HG02642 (cell line): Measurements from ENCODE around the gene APRT.

ENCODE experiments used
- ATAC-seq: cut with Tn5 transposase; IDR thresholded peaks from one replicate; pipeline ENCODE4 v1.9.1; 2021; ENCODE audit warnings: mild to moderate bottlenecking; ENCODE audit not compliant: unreplicated experiment, poor library complexity

The APRT gene

DNA sequence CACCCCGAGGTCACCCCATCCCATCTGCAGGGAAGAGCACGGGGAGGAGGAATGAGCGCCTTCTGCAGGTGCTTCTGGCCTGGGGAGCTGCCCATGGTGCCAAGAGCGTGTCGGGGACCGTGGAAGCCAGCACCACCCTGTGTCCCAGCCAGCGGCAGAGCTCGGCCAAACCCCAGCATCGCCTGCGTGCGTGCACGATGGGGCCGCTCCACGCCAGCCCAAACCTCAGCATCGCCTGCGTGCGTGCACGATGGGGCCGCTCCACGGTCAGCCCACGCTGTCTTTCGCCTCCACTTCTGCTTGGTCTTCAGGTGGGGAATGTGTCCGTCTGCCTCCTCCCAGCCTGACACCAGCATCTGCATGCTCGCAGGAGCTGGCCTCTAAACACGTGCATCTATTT is 31.1 kb upstream of the APRT start:
- no peak for ATAC-seq

- no peak for ATAC-seq
Measured at GRCh38 chr16:88842308-88842756, 30.6 kb upstream of the APRT start.

DNA sequence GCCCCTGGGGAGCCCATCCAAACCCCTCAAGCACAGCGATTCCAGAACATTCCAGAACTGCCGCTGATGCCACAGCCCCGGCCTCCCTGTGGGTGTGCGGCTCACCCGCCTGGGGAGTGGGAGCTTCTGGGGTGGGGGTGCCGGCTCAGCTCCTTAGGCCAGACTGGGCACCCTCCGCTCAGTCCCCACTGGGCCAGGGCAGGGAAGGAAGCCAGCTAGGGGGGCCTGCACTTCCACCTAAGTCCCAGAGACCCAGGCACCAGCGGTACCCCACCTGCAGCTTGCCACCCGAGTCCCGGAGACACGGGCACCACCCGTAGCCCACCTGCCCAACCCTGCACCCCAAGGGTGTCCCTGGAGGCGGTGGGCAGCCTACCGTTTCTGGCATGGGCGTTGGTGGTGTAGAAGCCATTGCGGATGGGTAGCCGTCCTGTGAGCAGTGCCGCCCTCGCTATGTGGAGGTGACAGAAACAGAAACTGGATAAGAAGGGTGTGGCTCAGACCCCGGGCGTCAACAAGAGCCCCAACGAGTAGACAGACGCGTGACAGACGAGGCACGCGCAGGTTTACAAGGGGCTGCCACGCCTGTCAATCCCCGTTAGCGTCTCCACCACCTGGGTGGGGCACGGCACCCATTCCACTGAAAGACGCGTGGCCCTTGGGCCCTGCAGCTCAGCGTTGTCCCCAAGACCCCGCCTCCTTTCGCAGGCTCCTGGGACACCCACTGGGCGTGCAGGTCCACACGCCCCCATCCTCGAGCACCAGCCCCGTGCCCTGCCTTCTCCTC is 30.0 kb upstream of the APRT start:
- ATAC-seq, result no peak

GRCh38 chr16:88840600-88841215 is 29.0 kb upstream of the APRT start:
- ATAC-seq, result no peak

GRCh38 chr16:88839745-88840599 is 28.2 kb upstream of the APRT start:
- no peak for ATAC-seq

- ATAC-seq, result no peak
Measured at GRCh38 chr16:88839026-88839529, 27.4 kb upstream of the APRT start.

GRCh38 chr16:88838566-88838965 is 26.8 kb upstream of the APRT start:
- ATAC-seq, result no peak

- ATAC-seq, result no peak
Measured at GRCh38 chr16:88837806-88838205, 26.1 kb upstream of the APRT start.

- no peak for ATAC-seq
Measured at GRCh38 chr16:88836791-88837190, 25.1 kb upstream of the APRT start.

DNA sequence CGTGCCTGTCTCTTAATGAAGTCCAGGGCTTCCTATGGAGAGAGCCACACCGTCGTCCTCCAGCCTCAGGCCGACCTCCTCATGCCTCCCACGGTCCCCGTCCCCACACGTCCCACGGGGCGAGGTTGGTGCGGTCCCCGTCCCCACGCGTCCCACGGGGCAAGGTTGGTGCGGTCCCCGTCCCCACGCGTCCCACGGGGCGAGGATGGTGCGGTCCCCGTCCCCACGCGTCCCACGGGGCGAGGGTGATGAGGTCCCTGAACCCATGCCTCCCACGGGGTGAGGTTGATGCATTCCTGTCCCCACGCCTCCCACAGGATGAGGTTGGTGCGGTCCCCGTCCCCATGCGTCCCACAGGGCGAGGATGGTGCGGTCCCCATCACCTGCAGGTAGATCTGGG is 24.1 kb upstream of the APRT start:
- ATAC-seq, result no peak

DNA sequence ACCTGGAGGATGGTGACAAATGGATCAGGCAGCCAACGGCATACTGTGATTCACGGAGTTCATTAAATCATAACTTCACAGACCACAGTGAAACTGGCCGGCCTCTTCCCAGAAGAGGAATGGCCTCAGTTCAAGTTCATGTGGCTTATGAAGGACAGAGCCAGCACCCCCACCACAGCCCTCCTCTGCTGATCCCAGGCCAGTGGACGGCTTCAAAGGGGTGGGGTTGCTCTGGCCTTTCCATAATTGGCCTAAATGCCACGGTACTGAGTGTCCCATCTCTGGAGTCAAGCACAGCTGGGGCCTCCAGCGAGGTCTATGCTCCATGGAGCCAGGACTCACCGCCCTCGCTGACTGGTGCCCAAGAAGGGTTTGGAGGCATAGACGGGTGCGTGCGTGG is 23.7 kb upstream of the APRT start:
- ATAC-seq, result no peak

GRCh38 chr16:88834670-88835069 is 22.9 kb upstream of the APRT start:
- no peak for ATAC-seq

- ATAC-seq, result no peak
Measured at GRCh38 chr16:88833086-88833485, 21.4 kb upstream of the APRT start.

DNA sequence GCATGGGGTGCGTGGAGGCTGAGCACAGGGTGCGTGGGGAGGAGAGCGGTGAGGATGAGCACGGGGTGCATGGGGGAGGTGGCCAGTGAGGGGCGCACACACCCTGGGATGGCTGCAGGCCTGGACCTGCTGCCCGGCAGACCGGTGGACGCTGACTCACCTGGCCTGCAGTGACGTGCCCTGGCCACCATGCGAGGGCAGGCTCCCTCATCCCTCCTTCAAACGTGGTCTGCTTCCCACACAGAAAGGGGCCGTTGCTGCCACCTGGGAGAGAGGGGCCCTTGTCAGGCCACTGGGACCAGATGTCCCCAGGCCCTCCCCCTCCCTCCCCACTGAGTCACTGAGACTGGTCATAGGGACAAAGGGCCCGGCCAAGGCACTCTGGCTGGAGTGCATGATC is 20.1 kb upstream of the APRT start:
- ATAC-seq, result no peak

DNA sequence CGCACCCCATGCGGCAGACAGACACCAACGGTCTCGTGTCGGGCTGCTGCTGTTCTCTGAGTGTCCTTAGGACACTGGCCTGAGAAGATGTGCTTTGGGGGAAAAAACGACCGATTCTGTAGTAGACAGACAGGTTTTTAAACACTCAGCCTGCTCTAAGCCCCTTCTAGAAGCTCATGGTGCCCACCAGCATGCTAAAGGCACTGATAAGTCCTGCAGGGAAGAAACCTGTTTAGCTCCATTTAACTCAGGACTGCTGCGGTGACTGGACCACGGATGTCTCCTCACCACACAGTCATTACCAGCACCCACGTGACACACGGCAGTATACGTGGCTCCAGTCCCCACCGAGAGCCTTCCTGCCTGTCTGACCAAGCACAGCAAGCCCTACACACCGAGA is 19.1 kb upstream of the APRT start:
- no peak for ATAC-seq

DNA sequence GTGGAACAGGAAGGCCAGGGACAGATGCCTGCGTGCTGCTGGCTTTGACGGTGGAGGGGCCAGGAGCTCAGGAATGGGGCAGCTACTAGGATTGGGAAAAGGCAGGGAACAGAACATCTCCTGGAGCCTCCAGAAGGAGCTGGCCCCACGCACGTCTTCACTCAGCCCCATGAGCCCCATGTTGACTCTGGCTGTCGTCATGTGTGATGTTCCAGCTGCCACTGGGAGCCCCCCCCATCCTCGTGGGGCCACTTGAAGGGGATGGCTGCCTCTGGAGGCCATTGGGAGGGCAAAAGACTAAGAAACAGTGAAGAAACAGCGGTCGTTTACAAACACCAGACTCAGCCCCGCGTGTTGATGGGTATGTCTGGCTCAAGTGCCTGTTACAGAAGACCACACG is 18.5 kb upstream of the APRT start:
- ATAC-seq, result no peak

DNA sequence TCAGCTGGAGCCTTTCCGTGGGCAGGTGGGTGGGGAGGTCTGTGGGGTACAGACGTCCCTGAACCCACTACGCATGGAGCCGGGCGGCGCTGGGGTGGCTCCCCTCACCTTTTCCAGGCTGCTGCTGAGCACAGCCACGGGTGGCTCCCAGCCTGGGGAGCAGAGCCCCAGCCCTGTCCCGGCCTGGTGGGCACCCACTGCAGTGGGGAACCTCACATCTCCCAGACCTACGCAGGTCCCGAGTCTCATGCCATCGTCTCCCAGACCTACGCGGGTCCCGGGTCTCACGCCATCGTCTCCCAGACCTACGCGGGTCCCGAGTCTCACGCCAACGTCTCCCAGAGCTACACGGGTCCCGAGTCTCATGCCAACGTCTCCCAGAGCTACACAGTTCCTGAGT is 17.0 kb upstream of the APRT start:
- no peak for ATAC-seq

DNA sequence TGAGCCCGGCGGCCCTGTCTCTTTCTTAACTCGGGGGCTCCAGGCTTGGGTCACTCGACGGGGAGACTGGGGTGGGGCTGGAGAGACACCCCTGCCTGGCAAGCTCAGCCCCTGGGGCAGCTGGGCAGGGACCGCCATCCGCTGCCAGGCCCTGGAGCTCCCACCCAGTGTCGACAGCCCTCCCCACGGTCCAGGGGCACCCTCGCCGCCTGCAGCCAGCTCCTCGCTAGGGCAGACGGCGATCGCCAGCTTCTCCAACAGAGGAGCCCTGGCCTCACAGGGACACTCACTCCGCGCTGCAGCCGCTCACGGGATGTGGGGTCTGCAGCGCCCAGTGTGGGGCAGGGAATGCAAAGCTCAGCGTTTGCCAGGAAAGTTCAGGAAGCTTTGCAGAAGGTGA is 16.0 kb upstream of the APRT start:
- no peak for ATAC-seq

GRCh38 chr16:88826070-88826840 is 14.5 kb upstream of the APRT start:
- no peak for ATAC-seq

- ATAC-seq, result no peak
Measured at GRCh38 chr16:88825146-88825545, 13.4 kb upstream of the APRT start.
